Measurements from ENCODE around the gene CLEC18B.
"Not testable (repeated sequence)": the region's sequence is repeated elsewhere in the genome, so short reads cannot be mapped to it uniquely, and the experiment has no call there.

Gene CLEC18B

DNA sequence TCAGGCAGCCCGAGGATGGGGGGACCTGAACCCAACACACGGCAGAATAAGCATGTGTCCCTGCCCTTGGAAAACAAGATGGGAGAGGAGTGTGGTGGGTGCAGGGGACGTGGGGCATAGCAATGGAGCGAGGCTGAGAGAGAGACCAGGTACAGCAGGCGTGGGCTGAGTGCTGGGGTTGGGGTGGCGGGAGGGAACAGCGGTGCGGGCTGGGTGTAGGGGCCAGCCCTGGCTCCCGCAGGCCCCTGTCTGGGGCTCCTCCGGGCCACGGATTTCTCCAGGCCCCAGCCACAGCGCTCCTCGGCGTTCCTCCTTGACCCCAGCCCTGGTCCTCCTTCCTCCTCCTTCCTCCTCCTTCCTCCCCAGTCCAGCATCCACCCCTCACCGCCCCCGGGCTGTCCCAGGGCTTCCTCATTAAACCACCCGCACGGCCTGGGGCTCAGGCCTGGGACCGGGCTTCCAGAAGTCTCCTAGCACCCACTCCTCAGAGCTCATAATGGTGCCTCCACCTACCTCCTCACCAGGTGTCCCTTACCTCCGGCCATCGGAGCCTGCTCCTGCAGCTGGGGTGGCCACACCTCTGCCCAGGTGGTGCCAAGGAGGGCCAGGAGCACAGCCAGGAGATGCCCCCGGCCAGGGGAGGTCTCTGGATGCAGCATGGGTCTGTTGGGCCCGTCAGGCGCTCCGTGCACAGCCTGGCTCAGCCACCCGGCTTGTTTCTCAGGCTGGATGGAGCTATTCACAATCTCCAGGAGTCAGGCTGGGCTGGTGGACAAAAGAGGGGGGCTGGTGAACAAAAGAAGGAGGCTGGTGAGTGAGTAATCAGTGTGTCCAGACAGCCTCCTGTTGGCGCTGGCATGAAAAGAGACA is at the start of gene CLEC18B:
Gene CLEC18B, minus strand, starts transcription at position 867 of the 870 bp plus-strand sequence. Its CDS starts 208 bp downstream, at position 659.
- DNase-seq (ENCODE audit: low read depth in 1 of 2, low spot score in 1 of 2) = not testable (repeated sequence)

GRCh38 chr16:74469946-74470478 is 48.7 kb upstream of the CLEC18B start:
- no peak for DNase-seq (ENCODE audit: low read depth in 1 of 2, low spot score in 1 of 2)

- no peak for DNase-seq (ENCODE audit: low read depth in 1 of 2, low spot score in 1 of 2)
Measured at GRCh38 chr16:74468807-74469525, 47.7 kb upstream of the CLEC18B start.

DNA sequence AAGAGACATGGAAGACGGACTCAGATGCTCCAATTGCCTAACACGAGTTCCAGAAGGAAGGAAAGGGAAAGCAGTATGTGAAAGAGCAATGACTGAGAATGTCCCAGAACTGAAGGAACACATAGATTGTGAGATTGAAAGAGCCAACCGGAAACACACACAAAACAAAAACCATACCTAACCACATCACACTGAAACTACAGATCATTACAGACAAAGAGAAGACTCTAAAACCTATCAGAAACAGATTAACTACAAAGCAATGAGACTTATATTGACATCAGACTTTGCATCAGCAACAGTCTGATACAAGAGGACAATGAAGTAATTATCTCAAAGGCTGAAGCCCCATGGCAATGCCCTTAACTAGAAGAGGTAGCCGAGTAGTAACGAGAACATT is 45.6 kb upstream of the CLEC18B start:
- no peak for DNase-seq (ENCODE audit: low read depth in 1 of 2, low spot score in 1 of 2)

DNA sequence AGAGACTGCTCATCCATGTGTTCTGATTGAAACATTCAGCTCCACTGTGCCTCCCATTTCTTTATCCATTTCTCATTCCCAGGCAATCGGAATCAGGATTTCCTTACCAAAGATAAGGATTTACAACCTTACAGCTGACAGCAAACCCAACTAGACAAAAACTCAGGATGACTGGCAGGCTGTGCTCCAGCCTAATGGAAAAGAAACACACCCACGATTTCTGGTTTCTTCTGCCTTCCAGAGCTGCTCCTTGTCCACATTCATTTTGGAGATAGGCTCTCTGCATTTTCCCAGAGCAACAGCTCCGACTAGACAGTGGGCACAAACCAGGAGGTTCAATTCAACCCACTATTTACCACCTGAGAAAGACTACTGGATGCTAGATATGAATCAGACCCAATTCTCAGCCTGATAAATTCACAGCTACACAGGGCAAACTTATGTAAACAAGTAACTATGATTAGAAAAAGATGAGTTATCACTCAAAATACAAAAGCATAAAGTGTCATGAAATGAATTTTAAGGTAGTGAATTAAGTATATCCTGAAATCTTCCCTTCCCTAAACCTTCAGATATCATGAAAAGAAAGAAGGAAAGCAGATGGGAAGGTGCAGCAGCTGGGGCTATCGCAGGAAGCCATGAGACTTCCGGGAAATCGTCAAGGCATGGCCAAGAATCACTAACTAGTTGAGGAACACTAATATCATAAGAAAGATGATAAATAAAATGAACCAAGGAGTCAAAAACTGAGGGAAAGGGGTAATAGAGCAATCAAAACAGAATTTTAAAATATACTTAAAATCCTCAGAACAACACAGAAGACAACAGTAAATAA is 44.8 kb upstream of the CLEC18B start:
- no peak for DNase-seq (ENCODE audit: low read depth in 1 of 2, low spot score in 1 of 2)

DNA sequence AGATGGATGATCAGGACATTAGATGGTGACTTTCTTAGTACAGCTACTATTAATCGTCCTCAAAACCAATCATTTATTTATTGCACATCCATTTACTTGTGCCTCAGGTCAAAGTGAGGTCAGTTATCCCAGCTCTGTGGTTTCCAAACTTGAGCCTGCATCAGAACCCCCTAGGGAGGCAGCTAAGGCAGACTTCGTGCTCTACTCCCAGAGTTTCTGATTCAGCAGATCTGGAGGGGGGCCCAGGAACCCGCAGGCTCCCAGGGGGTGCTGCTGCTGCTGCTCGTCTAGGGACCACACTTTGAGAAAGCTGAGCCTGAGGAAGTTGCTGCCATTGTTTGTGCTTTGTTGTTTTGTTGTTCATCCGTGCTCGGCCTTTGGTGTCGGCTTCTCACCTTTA is 44.0 kb upstream of the CLEC18B start:
- DNase-seq (ENCODE audit: low read depth in 1 of 2, low spot score in 1 of 2) = no peak

DNA sequence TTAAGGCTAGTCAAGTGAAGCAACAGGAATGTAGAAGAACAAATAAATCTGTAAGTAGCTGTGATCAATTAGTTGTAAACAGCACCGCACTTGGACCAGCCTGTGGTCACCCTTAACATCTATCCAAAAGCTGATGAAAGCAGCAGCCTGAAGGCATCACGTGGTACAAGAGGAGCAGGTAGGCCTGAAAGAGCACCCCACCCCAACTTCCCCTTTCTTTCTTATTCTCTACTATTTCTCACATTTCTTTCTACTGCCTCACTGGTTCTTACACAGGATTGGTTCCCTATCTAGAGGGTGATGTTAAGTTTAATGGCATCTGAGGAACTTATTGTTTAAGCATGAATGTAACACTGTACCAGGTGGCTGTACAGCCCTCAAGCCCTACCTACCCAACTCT is 42.6 kb upstream of the CLEC18B start:
- DNase-seq (ENCODE audit: low read depth in 1 of 2, low spot score in 1 of 2) = no peak

DNA sequence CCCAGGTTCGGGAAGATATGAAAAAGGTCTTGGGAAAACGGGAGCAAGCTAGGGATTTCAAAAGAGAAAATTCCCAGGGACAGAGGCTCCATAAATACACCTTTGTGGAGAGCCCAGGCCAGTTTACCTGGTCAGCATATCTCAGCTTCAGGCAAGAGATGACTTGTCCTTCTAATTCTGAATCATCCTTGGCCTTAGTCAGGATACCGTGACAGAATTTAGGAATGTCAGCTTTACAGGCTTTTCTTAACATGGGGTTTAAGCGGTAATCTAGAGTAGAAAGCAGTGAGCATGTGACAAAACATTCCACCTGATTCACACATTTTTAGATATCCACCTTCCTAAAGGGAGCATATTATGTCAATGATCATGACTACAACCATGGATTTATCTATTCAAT is 41.1 kb upstream of the CLEC18B start:
- no peak for DNase-seq (ENCODE audit: low read depth in 1 of 2, low spot score in 1 of 2)

DNA sequence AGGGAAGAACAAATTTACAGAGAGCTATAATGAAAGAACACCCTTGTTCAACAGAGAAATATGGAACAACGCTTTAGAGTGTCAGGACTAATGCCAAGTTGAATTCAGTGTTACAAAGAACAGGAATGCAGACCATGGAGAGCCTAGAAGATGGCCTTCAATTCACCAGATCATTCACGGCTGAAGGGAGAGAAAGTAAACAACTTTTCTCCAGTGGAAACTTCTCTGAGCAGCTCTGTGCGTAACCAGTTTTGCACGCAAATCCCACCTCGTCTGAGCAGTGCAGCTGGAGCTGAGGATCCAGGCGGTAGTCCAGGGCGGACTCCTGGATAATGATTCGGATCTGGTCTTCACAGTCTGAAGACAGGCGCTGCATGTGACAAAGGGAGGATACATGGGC is 40.5 kb upstream of the CLEC18B start:
- DNase-seq (ENCODE audit: low read depth in 1 of 2, low spot score in 1 of 2) = no peak

- DNase-seq (ENCODE audit: low read depth in 1 of 2, low spot score in 1 of 2) = no peak
Measured at GRCh38 chr16:74460542-74460941, 39.3 kb upstream of the CLEC18B start.

- DNase-seq (ENCODE audit: low read depth in 1 of 2, low spot score in 1 of 2) = no peak
Measured at GRCh38 chr16:74456290-74456625, 35.0 kb upstream of the CLEC18B start.

GRCh38 chr16:74455619-74456289 is 34.5 kb upstream of the CLEC18B start:
- no peak for DNase-seq (ENCODE audit: low read depth in 1 of 2, low spot score in 1 of 2)

GRCh38 chr16:74455213-74455612 is 33.9 kb upstream of the CLEC18B start:
- DNase-seq (ENCODE audit: low read depth in 1 of 2, low spot score in 1 of 2) = no peak

GRCh38 chr16:74451951-74452758 is 30.9 kb upstream of the CLEC18B start:
- DNase-seq (ENCODE audit: low read depth in 1 of 2, low spot score in 1 of 2) = no peak

- DNase-seq (ENCODE audit: low read depth in 1 of 2, low spot score in 1 of 2) = no peak
Measured at GRCh38 chr16:74450967-74451760, 29.9 kb upstream of the CLEC18B start.

DNA sequence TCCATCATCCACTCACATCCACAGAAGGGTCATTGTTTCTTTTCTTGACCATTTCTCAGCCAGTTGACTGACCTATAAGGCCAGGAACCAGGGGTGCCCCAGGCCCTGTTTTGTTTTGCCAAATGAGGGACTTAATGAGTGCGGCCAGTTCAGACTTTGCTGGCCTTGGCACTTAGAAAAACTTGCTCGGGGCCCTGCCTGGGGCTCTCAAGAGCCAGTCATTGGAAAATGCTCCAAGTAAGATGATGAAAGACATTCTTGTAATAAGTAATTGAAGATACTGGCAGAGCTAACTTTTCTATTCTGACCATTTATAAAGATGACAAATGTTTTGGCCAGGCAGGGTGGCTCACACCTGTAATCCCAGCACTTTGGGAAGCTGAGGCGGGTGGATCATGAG is 29.0 kb upstream of the CLEC18B start:
- no peak for DNase-seq (ENCODE audit: low read depth in 1 of 2, low spot score in 1 of 2)

GRCh38 chr16:74449470-74449869 is 28.2 kb upstream of the CLEC18B start:
- DNase-seq (ENCODE audit: low read depth in 1 of 2, low spot score in 1 of 2) = no peak

- no peak for DNase-seq (ENCODE audit: low read depth in 1 of 2, low spot score in 1 of 2)
Measured at GRCh38 chr16:74448990-74449389, 27.7 kb upstream of the CLEC18B start.

DNA sequence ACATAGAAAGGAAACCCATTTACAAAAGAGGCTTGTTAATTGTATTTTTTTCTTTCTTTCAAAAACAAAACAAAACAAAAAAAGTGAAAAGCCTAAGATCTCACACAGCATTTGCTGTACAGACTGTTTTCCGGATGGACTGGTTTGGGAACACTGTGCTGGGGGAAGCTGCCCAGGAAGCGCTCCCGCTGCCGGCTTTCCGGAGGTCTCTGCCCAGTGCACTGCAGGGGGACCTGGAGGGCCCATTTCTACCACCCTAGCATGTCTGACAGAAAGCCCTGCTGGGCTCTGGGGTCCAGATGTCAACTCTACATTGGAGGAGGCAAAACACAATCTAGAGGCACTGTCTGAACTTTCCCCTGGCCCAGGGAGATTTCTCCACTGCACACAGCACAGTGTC is 26.3 kb upstream of the CLEC18B start:
- no peak for DNase-seq (ENCODE audit: low read depth in 1 of 2, low spot score in 1 of 2)

Data from activated T-helper 1 cell treated with anti-CD3 and anti-CD28 coated beads, Interleukin-2, amount 50 U/mL, for 16 hours (primary cell).